Gastrocnemius medialis (tissue), 4 donors: ENCODE results near the gene ZNF493.

Experiments
- POLR2A ChIP-seq, 2 donors: fragments of 450-650 bp; IDR thresholded peaks; one replicate each; pipeline ENCODE4 v1.6.1; 2017; ENCODE audit warnings: antibody characterized with exemption in 2 of 2, mild to moderate bottlenecking in 2 of 2, moderate library complexity in 2 of 2
- TF ChIP-seq, protein P1 (sequence below), 5 experiments: fragments of 450-650 bp in 3 of 5; fragments of 200-600 bp in 2 of 5; sonication (generic) in 2 of 5; IDR thresholded peaks in 4 of 5; conservative IDR thresholded peaks in 1 of 5; 1 replicate in 4 of 5; 2 replicates in 1 of 5; pipeline ENCODE4 v1.5.1; 2016 to 2019; ENCODE audit warnings: antibody characterized with exemption in 5 of 5, mild to moderate bottlenecking in 3 of 5, moderate library complexity in 3 of 5

DNA sequence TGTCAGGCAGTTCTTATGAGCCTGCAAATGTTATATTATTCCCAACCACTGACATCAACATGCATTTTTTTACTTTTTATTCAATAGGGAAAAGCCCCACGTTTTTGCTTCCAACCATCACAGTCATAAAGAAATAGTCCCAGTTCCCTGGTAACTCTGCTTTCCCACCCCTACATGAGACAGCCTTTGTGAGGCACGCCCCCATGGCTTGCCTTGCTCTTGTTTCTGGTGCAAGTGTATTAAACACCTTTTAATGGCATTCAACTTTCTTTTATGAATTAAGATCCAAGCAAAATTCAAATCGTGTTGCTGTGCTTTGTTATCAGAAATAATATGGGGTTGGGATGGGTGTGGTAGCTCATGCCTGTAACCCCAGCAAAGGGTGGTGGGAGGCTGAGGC lies 54.3 kb downstream of the ZNF493 start:
- TF ChIP-seq, protein P1, sequence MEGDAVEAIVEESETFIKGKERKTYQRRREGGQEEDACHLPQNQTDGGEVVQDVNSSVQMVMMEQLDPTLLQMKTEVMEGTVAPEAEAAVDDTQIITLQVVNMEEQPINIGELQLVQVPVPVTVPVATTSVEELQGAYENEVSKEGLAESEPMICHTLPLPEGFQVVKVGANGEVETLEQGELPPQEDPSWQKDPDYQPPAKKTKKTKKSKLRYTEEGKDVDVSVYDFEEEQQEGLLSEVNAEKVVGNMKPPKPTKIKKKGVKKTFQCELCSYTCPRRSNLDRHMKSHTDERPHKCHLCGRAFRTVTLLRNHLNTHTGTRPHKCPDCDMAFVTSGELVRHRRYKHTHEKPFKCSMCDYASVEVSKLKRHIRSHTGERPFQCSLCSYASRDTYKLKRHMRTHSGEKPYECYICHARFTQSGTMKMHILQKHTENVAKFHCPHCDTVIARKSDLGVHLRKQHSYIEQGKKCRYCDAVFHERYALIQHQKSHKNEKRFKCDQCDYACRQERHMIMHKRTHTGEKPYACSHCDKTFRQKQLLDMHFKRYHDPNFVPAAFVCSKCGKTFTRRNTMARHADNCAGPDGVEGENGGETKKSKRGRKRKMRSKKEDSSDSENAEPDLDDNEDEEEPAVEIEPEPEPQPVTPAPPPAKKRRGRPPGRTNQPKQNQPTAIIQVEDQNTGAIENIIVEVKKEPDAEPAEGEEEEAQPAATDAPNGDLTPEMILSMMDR (IDR thresholded peaks at IDR 0.05 in 4 of 5, conservative IDR thresholded peaks at IDR 0.05 in 1 of 5): no peak
- no peak for TF ChIP-seq POLR2A (IDR thresholded peaks at IDR 0.05)
